Measurements from ENCODE around the gene DPF3.

GRCh38 chr14:72888636-72889201 lies 5.2 kb downstream of the DPF3 start:
- TF ChIP-seq CTCF (CRISPR knock-in tag; IDR thresholded peaks at IDR 0.05) (no peak), ZFX (CRISPR knock-in tag; IDR thresholded peaks at IDR 0.05; ENCODE audit: low read depth) (no peak), PBX3 (CRISPR knock-in tag; IDR thresholded peaks at IDR 0.05; ENCODE audit: borderline replicate concordance) (no peak), POLR2AphosphoS5 (IDR thresholded peaks at IDR 0.05; ENCODE audit: low read depth, low read length) (no peak), XRCC5 (optimal IDR thresholded peaks at IDR 0.05; ENCODE audit: low read length) (no peak), KAT2B (IDR thresholded peaks at IDR 0.05; ENCODE audit: borderline replicate concordance, low read depth, low read length) (no peak), ARHGAP35 (CRISPR knock-in tag; IDR thresholded peaks at IDR 0.05; ENCODE audit: borderline replicate concordance) (no peak), KDM4B (CRISPR knock-in tag; IDR thresholded peaks at IDR 0.05) (no peak), SP2 (CRISPR knock-in tag; IDR thresholded peaks at IDR 0.05) (no peak)
